Epithelial cell of proximal tubule (primary cell): Measurements from ENCODE around the gene STX18. TPM values are rescaled to one million over a fixed set of nuclear protein-coding genes. Genes with fewer than 3 reads are reported as not detected.
A peak's percentile ranks its signal among the peaks of the same experiment; 100 is the strongest.

Experiments used
- DNase-seq: peaks from one replicate; pipeline ENCODE4 v3.0.0-alpha.2; 2011; ENCODE audit warnings: low read depth
- H3K4me3 ChIP-seq: 2 replicates; pipeline ENCODE4 v1.5.1; 2011; ENCODE audit warnings: low read depth, mild to moderate bottlenecking, low read length
- total RNA-seq: library from RNA; depleted of rRNA; stranded (reverse); fragments of >200 nt; gene quantifications from 2 replicates; pipeline ENCODE4 v1.2.3, GENCODE V29; 2015
- TF ChIP-seq, protein P1 (sequence below): conservative IDR thresholded peaks from 2 replicates; pipeline ENCODE4 v1.5.1; 2012; ENCODE audit warnings: low read depth, mild to moderate bottlenecking, low read length

STX18 gene
- total RNA-seq, 1 donor from 2014 or later, result 30.0 TPM

GRCh38 chr4:4535590-4535989, 6.3 kb downstream of the STX18 start:
- TF ChIP-seq, protein P1, sequence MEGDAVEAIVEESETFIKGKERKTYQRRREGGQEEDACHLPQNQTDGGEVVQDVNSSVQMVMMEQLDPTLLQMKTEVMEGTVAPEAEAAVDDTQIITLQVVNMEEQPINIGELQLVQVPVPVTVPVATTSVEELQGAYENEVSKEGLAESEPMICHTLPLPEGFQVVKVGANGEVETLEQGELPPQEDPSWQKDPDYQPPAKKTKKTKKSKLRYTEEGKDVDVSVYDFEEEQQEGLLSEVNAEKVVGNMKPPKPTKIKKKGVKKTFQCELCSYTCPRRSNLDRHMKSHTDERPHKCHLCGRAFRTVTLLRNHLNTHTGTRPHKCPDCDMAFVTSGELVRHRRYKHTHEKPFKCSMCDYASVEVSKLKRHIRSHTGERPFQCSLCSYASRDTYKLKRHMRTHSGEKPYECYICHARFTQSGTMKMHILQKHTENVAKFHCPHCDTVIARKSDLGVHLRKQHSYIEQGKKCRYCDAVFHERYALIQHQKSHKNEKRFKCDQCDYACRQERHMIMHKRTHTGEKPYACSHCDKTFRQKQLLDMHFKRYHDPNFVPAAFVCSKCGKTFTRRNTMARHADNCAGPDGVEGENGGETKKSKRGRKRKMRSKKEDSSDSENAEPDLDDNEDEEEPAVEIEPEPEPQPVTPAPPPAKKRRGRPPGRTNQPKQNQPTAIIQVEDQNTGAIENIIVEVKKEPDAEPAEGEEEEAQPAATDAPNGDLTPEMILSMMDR, result no peak
- DNase-seq, result no peak
- H3K4me3 ChIP-seq, result no peak overlapping the region

DNA sequence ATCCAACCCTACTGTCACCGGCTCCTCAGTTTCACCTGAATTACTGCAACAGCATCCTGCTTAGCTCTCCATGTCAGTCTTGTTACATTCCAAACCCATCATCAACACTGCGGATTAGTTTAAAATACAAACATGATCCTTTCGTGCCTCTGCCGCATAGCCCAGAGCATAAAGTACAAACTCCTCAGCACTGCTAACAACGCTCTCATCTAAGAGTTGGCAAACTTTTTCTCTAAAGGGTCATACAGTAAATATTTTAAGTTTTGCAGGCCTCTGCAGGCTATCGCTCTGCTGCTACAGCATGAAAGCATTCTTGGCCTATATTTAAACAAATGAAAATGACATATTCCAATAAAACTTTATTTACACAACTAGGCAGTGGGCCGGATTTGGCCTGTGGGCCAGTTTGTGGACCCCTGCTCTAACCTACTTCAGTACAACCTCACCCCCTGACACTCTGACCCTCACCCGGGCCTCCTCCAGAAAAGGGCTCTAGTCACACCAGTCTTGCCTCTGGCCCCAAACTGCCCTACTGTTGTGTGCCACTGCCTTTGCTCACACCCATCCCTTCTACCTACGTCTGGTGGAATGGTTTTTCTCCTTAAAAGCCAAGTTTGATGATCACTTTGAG, 7.2 kb downstream of the STX18 start:
- no peak overlapping the region for H3K4me3 ChIP-seq
- DNase-seq, result no peak
- TF ChIP-seq, protein P1, result no peak

DNA sequence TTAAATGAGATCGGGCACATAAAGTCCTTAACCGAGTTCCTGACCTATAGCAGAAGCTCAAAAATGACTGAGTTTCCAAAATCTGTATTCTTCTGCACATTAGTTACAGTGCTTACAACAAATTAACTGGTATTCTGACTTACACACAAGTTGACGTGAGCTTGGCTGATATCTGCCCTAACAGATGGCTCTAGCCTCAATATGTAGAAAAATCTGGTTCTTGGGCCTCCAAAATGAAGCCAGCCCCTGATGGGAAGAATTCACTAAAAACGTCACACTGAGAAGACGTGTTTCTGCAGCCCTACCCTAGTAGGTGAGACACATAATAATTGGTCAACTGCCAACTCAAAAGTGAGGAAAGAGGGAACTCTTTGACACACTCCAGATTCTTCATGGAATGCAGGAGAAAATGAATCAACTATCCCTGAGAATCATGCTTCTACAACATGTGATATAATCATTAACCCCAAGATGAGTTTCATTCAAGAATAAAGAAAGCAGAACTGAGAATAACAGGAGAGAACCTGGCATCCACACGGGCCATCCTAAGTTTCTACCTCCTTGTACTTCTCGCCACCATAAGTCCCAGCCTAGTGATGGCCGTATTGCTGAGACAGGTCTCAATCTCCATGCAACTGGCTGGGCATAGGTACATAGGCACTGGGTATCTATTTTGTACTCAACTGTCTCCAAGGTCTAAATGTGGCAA, 8.2 kb downstream of the STX18 start:
- DNase-seq, result peak; percentile 95
- TF ChIP-seq, protein P1, result no peak
- peak overlapping the region; percentile 17 for H3K4me3 ChIP-seq

- TF ChIP-seq, protein P1, result no peak
- no peak overlapping the region for H3K4me3 ChIP-seq
Measured at GRCh38 chr4:4532371-4533154, 9.3 kb downstream of the STX18 start.

GRCh38 chr4:4529392-4529791, 12.5 kb downstream of the STX18 start:
- TF ChIP-seq, protein P1, result no peak
- H3K4me3 ChIP-seq, result no peak overlapping the region
- no peak for DNase-seq

More at GRCh38 chr4:4532371-4533154, 9.3 kb downstream of the STX18 start:
- no peak for DNase-seq

- DNase-seq, result no peak
- TF ChIP-seq, protein P1, result no peak
- H3K4me3 ChIP-seq, result no peak overlapping the region
Measured at GRCh38 chr4:4526401-4526800, 15.4 kb downstream of the STX18 start.
